ENCODE data around the gene DCP1B.
A peak's percentile ranks its signal among the peaks of the same experiment; 100 is the strongest.

The DCP1B gene

DNA sequence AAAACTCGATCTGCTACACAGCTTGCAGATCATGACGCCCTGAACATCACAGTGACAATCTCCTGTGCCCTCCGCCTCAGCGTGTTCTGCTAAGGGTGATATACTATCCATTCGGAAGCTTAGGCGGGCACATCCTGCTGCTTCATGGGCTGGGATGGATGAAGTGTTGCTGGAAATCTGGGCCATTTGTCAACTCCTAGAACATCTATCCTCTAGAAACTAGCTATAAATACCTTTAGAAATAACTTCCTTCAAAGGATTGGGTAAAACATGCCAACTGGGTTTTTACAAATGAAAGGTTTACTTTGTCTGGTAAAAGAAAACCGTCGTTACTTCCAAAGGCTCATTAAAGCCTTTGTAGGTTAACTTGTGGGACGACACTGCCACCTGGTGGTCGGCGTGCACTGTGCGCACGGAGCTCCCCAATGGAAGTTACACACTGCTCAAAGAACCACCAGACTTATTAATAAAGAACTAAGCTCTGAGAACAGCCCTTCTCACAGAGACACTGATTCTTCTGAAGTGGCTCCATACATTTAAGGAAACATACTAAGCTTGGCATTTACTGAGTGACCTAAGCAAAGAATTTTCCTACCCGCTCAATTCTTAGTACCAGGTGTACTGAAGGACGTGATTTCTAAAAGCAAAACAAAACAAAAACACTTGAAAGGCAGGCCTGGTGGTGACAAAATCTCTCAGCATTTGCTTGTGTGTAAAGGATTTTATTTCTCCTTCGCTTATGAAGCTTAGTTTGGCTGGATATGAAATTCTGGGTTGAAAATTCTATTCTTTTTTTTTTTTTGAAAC is 64.3 kb downstream of the DCP1B start:
- DNase-seq (ENCODE audit: insufficient read length, low spot score) (peak; percentile 58), FAIRE-seq (peak; percentile 68)
- no peak for TF ChIP-seq POLR2A (IDR thresholded peaks at IDR 0.05; ENCODE audit: low read depth, low read length)

DNA sequence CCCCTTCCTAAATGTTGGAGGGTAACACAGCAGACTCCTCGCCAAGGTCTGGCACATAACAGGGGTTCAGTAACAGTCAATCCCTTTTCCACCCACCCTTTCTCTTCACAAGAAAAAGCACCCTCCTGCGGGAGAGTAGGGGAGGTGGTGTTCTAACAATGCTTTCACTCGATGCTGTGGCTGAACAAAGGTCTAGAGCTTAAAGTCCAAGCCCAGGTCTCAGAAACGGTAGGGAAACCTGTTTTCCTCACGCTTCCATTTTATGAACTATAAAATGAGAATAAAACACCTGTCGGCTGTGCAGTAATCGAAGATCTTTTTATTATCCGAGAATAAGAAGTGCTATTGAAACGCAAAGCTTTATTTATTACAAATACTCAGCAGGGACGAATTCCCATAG is 64.9 kb downstream of the DCP1B start:
- no peak for DNase-seq (ENCODE audit: insufficient read length, low spot score)
- no peak for TF ChIP-seq POLR2A (IDR thresholded peaks at IDR 0.05; ENCODE audit: low read depth, low read length)
- FAIRE-seq: no peak

- FAIRE-seq (no peak), DNase-seq (ENCODE audit: insufficient read length, low spot score) (no peak)
- no peak for TF ChIP-seq POLR2A (IDR thresholded peaks at IDR 0.05; ENCODE audit: low read depth, low read length)
Observed at GRCh38 chr12:1937481-1938224, 66.6 kb downstream of the DCP1B start.

DNA sequence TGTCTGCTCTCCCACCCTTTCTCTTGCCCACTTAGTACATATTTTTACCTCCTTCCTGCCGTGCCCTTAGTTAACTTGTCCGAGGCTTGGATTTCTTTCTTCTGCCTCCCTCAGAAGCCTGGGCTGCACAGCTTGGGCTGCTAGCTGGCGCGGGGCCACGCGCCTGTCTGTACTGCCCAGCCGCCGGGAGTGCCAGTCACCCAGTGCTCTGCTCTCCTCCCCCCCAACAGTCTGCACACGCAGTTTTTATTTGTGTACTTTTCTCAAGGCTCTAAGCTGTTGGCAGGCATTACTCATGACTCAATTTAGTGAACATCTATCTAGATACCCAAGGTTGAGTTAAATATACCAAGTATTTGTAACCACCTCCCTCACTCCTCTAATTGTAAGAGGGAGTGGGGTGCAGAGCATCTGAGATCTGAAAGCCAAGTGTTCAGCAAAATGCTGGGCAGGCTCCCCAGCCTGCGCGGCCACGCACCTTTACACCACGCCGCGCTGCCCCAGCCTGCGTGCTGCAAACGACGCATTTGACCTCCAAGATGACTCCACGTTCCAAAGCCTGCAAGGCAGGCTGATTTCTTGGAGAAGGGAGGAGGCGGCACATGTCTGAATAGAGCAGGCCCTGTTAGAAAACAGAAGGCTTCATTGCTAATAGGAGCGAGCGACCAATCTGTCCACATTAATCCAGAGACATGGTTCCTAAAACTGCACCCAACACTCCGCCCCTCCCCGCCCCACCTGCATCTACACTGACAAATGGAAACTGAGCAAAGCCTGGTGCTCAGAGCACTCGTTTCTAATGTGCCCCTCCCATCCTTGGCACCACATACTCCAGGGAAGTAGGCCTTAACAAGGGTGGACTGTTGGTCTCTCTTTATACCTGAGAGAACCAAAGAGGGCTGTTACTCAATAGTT is 67.6 kb downstream of the DCP1B start:
- DNase-seq (ENCODE audit: insufficient read length, low spot score) (peak; percentile 58), FAIRE-seq (no peak)
- TF ChIP-seq POLR2A (IDR thresholded peaks at IDR 0.05; ENCODE audit: low read depth, low read length): no peak

- no peak for TF ChIP-seq POLR2A (IDR thresholded peaks at IDR 0.05; ENCODE audit: low read depth, low read length)
- DNase-seq (ENCODE audit: insufficient read length, low spot score): no peak
- FAIRE-seq: no peak
Observed at GRCh38 chr12:1935700-1936378, 68.4 kb downstream of the DCP1B start.

DNA sequence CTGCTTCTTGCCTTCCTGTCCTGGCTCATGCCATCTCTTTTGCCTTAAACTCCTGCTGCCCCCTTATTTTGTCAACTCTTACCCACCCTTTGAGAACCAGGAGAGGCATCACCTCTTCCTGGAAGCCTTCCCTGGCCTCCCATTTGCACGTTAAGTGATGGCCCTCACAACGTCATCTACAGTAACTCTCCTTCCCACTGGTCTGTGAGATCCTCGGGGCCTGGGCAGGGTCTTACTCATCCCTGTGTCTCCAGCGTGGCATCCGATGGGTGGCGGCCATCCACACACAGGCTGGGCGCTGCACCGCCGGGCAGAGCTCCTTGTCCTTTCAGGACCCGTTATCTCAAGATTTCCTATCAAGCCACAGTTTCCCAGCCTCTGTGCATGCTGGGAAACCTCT is 69.0 kb downstream of the DCP1B start:
- no peak for TF ChIP-seq POLR2A (IDR thresholded peaks at IDR 0.05; ENCODE audit: low read depth, low read length)
- DNase-seq (ENCODE audit: insufficient read length, low spot score) (no peak), FAIRE-seq (no peak)

DNA sequence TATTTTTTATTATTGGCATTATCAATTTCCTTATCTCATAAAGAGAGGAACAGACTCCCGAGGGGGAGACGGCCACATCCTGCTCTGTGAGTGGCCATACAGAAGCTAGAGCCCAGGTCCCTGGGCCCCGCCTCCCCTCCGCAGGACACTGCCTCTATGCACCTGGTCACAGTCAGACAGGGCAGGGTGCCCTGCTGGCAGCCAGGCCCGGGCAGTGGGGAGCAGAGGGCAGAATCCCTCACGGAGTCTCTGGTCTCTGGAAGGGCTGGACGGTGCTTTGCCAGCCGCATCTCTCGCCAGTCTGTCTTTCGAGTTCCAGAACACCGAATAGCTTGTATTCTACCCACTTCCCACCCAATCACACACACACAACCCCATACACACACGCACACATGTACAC is 69.4 kb downstream of the DCP1B start:
- FAIRE-seq (no peak), DNase-seq (ENCODE audit: insufficient read length, low spot score) (no peak)
- TF ChIP-seq POLR2A (IDR thresholded peaks at IDR 0.05; ENCODE audit: low read depth, low read length): no peak

DNA sequence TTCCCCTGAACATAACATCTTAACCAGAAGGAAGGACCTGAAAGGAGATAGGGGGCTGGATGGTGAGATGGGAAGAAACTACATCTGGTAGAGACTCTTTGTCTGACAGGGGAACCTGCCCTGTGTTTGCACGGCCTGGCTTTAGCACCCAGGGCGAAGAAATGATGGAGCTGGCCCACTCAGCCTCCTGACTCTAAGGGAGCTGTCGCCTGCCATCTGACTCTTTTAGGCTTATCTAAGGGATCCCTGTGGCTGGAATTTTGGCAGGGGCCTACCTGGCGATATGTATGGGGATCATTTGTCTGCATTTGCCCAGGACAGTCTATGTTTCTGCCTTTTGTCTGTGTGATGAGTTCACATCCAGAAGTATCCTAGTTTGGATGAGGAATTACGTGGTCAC is 70.2 kb downstream of the DCP1B start:
- FAIRE-seq (no peak), DNase-seq (ENCODE audit: insufficient read length, low spot score) (no peak)
- TF ChIP-seq POLR2A (IDR thresholded peaks at IDR 0.05; ENCODE audit: low read depth, low read length): no peak

GRCh38 chr12:1933342-1934051 is 70.8 kb downstream of the DCP1B start:
- DNase-seq (ENCODE audit: insufficient read length, low spot score) (no peak), FAIRE-seq (no peak)
- TF ChIP-seq POLR2A (IDR thresholded peaks at IDR 0.05; ENCODE audit: low read depth, low read length): no peak

DNA sequence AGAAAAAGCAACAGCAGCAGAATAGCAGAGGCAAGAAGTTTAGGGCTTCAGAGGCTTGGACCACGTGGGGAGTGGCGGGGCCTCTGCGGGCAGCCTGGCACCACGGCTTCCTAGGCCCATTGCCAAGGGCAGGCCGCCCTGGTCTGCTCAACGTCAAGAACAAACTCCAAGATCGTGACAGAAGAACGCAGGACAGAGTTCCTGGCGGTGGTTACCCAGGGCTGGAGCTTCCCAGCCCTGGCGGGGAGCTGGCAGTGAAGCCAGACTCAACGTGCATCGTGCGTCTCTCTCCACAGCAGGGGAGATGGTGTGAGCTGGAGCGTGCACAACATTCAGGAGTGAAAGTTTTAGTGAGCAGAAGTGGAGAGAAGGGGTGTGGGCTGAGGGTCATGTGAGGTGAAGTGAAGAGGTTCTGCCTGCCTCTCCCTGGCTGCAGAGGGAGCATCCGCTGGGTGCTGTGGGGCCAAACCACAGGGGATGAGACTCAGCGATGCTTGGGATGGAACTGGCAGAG is 71.9 kb downstream of the DCP1B start:
- no peak for DNase-seq (ENCODE audit: insufficient read length, low spot score)
- TF ChIP-seq POLR2A (IDR thresholded peaks at IDR 0.05; ENCODE audit: low read depth, low read length): no peak
- FAIRE-seq: no peak

DNA sequence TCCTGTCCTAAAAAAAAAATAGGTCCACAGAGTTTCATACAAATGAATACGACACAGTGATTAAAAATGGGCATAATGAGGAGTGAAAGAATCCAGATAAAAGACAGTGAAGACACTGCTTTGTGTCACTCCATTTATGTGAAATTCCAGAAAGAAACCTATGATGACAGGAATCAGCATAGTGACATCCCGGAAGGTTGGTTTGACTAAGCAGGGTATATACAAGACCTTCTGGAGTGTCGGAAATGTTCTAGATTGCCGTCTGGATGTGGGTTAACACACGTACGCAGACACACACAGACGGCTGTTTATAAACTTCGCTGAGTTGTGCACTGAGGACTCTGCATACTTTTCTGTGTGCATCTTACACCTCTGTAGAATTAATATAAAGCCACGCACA is 72.6 kb downstream of the DCP1B start:
- no peak for DNase-seq (ENCODE audit: insufficient read length, low spot score)
- no peak for TF ChIP-seq POLR2A (IDR thresholded peaks at IDR 0.05; ENCODE audit: low read depth, low read length)
- FAIRE-seq: no peak

- no peak for DNase-seq (ENCODE audit: insufficient read length, low spot score)
- no peak for TF ChIP-seq POLR2A (IDR thresholded peaks at IDR 0.05; ENCODE audit: low read depth, low read length)
- no peak for FAIRE-seq
Observed at GRCh38 chr12:1930803-1931597, 73.3 kb downstream of the DCP1B start.

Measured in H54 (cell line).